Measurements from ENCODE around the gene MEGF8.

MEGF8 gene

GRCh38 chr19:42423462-42424344 is 98.3 kb downstream of the MEGF8 start:
- intact Hi-C loops (cut with DNase I): no loop called here
- peak; percentile 85 to 99 (median 91) for DNase-seq

DNA sequence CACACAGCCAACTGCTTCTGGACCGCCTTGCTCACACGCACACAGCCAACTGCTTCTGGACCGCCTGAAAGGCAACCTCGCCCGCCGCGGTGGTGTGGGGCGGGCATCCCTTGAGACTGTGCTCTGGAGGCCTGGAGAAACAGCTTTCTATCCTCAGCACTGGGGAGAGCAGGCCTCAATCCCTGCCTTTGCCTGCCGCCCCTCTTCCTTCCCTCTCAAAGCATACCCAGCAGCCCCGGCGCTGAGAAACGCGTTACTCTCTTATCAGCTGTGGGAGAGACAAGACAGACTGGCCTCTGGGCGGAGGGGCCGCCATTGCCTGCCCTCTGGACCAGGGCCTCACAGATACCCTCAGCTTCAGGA is 98.9 kb downstream of the MEGF8 start:
- intact Hi-C loops (cut with DNase I): no loop called here
- peak in 1 of 10 donors; percentile 83 for DNase-seq

DNA sequence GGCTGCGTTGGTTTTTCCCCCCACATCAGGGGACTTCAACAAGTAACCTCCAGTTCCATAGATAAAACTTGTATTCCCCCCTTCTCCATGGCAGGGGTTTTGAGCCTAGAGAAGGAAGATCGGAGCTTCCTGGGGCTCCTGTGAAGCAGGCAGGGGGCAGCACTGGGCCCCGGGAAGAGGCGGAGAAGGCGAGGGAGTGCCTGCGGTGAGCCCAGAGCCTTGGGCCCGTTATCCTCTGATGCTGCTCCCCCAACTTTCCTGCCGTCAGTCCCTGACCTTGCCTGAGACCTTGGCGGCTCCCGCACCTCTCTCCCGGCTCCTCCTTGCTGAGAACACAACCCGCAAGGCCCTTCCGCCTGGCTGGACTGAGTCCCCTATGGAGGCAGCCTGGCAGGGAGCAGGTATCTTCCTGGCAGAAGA is 99.3 kb downstream of the MEGF8 start:
- intact Hi-C loops (cut with DNase I): no loop called here
- DNase-seq: peak in 1 of 10 donors; percentile 80

DNA sequence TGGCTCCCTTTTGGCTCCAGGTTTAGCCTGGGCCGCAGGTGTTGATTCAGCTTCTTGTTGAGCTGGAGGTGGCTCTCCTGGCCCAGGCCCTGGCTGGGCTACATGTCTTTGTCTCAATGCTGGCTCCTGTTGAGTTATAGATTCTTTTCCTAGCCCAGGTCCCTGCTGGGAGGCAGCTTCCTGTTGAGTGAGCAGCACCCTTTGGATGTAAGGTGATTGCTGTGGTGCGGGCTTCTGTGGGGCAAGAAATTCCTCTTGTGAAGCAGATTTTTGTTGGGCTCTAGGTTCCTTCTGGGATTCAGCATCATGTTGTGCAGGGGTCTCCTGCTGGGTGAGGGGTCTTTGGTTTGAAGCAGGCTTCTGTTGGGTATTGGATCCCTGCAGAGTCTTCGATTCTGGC is 101.2 kb downstream of the MEGF8 start:
- intact Hi-C loops (cut with DNase I): no loop called here
- DNase-seq: peak in 1 of 10 donors; percentile 37

GRCh38 chr19:42427313-42427712 is 101.9 kb downstream of the MEGF8 start, which contains the start of gene LIPE:
Gene LIPE, minus strand, starts transcription at chr19:42427388. Its CDS starts 239 bp downstream, at chr19:42427149.
- intact Hi-C loops (cut with DNase I): no loop called here
- peak in 1 of 10 donors; percentile 44 for DNase-seq
